G401 (cell line): ENCODE data around the gene RHBDL1. TPM values are rescaled to one million over a fixed set of nuclear protein-coding genes. Genes with fewer than 3 reads are reported as not detected.
"Not testable (repeated sequence)": the region's sequence is repeated elsewhere in the genome, so short reads cannot be mapped to it uniquely, and the experiment has no call there.

Source experiments
- DNase-seq: peaks from one replicate; pipeline ENCODE4 v3.0.0-alpha.2; 2015; ENCODE audit warnings: low spot score
- in situ Hi-C: cut with HindIII; loops from 2 replicates; pipeline ENCODE4 v1.10.0; 2016; ENCODE audit warnings: low sequenced_read_pairs, mixed read lengths
- total RNA-seq: library from RNA; depleted of rRNA; stranded (reverse); fragments of >200 nt; shearing (Covaris generic); gene quantifications from 2 replicates; pipeline ENCODE4 v1.2.3, GENCODE V29; 2014

RHBDL1 gene
- total RNA-seq, 1 experiment from 2014 or later = 1.1 TPM

DNA sequence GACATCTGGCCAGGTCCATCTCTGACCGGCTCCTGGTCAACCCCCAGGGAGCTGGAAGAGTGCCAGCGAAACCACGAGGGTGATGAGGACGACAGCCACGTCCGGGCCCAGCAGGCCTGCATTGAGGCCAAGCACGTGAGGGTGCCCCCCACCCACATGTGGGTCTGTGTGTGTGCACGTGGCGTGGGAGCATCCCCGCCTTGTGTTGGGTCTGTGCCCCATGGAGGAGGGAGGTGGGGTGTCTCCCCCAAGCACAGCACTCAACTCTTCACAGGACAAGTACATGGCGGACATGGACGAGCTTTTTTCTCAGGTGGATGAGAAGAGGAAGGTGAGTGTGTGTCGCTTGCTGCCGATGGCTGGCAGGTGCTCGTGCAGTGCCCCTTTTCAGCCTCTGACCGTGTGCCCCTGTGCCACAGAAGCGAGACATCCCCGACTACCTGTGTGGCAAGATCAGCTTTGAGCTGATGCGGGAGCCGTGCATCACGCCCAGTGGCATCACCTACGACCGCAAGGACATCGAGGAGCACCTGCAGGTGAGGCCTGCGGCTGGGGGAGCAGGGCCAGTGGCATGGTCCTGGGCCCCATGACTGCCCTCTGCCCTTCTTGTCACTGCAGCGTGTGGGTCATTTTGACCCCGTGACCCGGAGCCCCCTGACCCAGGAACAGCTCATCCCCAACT, 6.4 kb downstream of the RHBDL1 start:
- no peak for DNase-seq
- in situ Hi-C loops = no loop called here

GRCh38 chr16:682493-683395, 7.3 kb downstream of the RHBDL1 start:
- no peak for DNase-seq
- in situ Hi-C loops = no loop called here

GRCh38 chr16:683396-684070, 8.1 kb downstream of the RHBDL1 start:
- in situ Hi-C loops = no loop called here
- no peak for DNase-seq

DNA sequence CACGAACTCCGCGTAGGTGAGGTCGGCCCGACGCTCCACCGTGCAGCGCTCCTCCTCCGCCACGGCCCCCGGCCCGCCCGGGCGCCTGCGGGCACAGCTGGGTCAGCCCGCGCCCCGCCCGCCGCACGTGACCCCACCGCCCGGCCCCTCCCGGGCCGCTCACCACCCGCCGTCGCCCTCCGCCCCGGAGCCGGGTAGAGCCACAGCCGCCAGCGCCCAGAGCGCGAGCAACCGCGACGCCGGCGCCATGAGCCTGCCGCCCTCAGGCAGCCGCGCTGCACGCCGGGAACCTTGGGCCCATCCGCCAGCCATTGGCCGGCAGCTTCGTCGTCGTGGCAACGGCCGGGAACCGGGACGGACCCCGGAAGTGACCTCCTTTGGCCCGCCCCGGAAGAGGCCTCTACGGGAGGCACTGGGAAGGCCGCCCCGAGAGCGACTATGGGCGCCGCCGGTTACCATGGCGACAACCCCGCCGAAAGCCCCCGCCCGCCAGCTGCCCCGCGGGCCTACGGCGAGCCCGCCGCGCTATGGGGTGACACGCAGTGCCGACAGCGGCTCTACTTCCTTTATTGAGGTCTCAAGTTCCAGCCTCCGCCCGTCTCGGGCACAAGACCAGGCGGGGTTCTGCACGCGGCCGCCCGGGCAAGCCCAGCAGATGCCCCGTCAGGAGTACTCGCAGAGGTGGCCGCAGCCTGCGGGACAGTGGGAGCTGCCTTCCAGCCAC, 8.8 kb downstream of the RHBDL1 start, which contains the start of gene JMJD8:
Gene JMJD8, minus strand, starts transcription at position 264 of the 724 bp plus-strand sequence. Its CDS starts 15 bp downstream, at position 249.
- DNase-seq = peak; percentile 91
- in situ Hi-C loops = no loop called here

- in situ Hi-C loops = no loop called here
- DNase-seq = no peak
These were observed 9.7 kb downstream of the RHBDL1 start for GRCh38 chr16:684961-685696.

DNA sequence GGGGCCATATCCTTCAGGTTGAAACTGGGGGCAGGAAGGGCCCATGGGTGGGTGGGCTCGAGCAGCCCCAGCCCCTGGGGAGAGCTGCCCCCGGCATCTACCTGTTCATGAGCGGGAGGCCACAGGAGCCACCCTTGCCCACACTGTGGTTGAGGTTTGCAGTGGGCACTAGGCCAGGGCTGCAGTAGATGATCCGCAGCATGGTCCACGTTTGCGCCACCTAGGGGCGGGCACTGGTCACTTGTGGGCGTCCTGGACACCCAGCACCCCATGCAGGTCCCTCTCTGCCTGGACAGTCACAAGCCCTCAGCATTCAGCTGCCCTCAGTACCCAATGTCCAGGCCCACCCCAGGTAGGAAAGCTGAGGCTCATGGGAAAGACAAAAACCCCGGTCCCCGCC, 10.5 kb downstream of the RHBDL1 start:
- peak; percentile 55 for DNase-seq
- in situ Hi-C loops = no loop called here

DNA sequence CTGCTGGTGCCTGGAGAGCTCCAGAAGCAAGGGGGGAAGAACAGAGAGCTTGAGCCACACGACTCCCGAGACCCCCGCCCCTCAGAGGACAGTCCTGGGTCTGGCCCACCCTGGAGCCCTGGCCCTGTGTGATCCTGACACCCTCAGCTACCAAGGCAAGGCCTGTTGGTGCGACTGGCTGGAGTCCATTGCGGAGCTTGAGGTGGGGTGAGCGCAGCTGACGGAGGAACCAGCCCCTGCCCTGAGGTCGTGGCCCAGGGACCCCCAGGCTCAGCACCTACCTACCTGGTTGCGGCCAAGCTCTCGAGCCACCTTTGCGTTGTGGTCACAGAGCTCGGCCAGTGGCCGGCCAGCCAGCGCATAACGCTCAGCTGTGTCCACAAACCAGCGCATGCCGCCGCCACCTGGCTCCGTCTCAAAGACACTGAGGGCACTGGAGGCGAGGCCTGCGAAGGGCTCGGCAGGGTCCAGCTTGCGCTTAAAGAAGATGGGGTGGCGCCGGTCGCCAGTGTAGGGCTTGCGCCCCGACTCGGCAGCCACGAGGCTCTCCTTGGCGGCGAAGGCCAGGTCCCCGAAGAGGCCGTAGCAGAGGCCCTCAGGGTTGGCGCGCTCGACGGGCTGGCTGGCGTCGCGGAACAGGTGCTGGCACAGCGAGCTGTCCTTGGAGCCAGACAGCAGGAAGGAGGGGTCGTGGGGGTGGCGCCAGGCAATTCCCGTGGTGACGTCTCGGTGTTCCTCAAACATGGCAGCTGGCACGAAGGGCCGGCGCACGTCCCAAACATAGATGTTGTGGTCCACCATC, 11.2 kb downstream of the RHBDL1 start:
- in situ Hi-C loops = no loop called here

GRCh38 chr16:687499-687898, 12.0 kb downstream of the RHBDL1 start:
- in situ Hi-C loops = no loop called here
- DNase-seq = no peak

More for the DNA sequence above, 11.2 kb downstream of the RHBDL1 start:
- DNase-seq = no peak

DNA sequence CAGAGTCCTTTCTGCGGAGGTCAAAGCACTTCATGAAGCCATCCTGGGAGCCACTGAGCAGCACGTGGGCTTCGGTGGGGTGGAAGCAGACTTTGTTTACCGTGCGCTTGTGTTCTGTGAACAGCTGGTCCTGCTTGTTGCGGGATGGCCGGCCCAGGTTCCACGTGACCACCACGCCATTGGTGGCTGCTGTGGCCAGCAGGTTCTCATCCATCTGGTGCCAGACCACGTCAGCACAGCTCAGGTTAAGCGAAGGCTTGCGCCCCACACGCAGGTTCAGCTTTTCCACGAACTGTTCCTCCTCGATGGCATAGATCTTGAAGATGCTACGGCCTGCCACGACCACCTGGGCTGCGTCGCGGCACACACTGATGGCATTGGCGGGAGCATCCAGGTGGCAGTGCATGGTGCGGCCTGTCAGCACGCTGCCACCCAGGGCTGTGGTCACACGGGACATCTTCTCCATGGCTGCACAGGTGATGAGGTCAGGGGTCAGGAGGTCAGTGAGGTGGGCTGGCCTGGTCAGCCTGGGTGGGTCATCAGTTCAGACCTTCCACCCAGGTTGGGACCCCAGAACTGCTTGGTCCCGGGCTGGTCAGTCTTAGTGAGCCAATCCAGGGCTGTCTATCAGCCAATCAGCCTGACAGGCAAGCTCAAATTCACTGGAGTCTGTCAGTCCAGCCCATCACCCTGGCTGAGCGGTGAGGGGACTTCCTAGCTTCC, 13.9 kb downstream of the RHBDL1 start:
- in situ Hi-C loops = no loop called here

DNA sequence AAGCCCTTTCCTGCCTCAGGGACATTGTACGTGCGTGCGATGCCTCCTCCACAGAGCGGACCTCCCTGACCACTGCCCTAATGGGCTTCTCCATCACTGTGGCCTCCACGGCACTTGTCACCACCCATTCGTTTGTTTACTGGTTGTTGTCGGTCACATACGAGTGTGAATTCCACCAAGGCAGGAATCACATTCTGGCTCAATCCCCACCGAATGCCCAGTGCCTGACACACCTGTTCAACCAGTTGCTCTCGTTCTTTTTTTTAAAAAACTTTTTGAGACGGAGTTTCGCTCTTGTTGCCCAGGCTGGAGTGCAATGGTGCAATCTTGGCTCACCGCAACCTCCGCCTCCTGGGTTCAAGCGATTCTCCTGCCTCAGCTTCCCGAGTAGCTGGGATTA, 15.8 kb downstream of the RHBDL1 start:
- DNase-seq, in situ Hi-C loops: not testable (repeated sequence)

More for the DNA sequence above, 13.9 kb downstream of the RHBDL1 start:
- DNase-seq = no peak

DNA sequence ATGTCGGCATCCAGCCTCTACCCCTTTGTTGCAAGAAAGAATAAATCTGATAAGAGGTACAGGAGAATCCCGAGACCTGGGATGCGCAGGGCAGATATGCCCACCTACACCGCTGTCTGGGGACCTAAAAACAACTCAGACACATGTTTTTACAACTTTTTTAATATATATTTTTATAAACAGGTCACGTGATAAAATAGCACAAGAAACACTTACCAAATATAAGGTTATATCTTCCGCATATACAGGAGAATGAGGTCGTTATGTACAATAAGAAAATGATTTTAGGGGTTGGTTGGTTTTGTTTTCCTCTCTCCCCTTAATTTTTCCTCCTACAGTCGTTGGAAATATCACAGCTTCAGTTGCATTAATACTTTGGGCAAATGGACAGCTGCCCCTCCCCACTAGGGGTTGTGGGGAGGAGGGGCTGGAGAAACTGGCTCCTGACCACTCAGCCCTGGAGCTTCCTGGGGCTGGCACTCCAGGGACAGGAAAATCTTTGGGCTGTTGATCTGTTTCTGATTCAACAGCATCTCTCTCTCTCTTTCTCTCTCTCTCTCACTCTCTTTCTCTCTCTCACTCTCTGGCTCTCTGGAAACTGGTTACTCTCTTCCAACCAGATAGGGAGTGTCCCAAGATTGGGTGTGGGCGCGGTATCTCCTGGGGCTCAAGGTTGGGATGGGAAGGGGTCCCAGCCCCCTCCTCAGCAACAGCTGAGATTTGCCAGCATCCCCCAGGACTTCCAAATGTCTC, 17.1 kb downstream of the RHBDL1 start:
- in situ Hi-C loops = no loop called here
- DNase-seq = no peak

DNA sequence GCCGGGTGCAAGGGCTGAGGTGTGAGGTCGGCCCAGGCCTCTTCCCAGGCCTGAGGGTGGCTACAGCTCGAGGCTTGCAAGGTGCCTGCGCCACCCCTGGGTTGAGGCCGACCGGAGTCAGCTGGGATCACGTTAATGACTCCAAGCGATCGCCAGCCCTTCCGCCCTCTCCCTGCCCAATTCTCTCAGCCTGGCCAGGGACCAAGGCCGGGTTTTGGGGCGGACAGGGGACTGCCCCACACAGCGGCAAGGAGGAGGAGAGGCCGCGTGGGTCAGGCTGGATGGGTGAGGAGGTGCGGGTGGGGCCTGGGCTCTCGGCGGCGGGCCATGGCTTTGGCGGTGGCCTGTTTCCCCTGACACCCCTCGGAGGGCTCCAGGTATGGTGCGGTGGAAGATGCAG, 17.9 kb downstream of the RHBDL1 start:
- no peak for DNase-seq
- in situ Hi-C loops = no loop called here

DNA sequence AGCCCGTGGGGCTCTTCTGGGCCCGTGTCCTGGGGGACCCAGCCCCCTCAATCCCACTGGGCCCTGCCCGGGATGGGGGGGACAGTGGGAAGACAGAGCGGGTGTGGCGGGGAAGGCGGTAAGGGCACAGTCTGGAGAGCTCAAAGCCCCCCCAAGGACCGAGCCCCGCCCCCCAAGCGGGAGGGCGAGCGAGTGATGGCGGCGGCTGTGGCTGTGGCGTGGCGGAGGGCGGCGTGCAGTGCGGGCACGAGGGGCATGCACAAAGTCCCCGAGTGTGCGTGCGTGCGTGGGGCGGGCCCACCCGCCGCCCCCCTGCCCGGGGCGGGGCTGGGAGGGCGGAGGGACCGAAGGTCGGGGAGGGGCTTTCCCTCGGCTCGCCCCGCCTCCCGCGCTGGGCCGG, 18.3 kb downstream of the RHBDL1 start:
- no peak for DNase-seq
- in situ Hi-C loops = no loop called here

DNA sequence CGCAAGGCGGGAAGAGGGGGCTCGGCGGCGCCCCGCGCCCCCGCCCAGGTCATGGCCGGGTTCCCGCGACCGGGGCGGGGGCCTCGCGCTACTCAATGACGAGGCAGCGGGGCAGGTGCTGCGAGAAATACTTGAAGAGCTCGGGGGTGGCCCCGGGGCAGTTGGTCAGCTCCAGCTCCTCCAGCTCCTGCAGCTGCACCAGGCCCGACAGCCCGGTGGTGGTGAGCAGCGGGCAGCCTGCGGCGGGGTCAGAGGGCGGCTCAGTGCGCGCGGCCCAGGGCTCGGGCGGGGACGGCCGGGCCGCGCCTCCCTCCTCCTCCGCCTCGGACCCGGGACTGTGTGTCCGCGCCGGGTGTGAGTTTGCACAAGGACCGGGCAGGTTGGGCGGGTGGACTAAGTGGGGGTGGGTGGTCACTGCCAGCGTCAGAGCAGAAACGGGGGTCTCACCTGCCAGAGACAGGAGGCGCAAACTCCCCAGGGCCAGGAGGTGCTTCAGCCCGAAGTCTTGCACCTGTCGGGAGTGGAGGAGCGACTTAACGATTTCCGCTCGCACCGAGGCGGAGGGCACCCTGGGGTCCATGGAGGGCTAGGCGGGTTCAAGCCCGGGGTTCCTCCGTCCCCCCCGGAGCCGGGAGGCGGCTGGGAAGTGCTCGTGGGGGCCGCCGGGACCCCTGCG, 18.9 kb downstream of the RHBDL1 start:
- in situ Hi-C loops = no loop called here
- no peak for DNase-seq

DNA sequence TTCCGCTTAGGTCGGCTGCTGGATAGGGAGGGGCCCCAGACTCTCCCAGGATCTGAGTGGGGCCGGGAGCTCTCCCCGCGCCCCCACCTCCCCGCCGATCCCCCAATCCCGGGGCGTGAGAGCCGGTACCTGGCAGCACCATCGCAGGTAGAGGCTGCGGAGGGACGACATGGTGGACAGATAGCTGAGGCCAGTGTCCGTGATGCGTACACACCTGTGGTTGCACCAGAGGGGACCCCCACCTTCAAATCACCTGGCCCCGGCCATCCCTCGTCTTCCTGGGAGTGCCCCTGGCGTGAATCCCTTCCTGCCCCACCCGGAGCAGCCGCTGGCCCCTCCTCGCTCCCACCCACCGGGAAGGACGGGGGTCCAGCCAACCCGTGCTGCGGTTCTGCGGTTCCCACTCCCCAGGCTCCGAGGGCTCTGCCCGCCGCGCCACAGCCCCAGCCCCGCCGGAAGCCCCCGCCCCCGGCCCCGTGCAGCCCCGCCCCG, 19.4 kb downstream of the RHBDL1 start:
- in situ Hi-C loops = no loop called here
- DNase-seq = no peak
